Neural cell (in vitro differentiated cells): Measurements from ENCODE around the gene ST7L.

ENCODE experiments used
- MXI1 ChIP-seq: fragments of 450-650 bp; conservative IDR thresholded peaks from 2 replicates; pipeline ENCODE4 v1.6.1; 2014; ENCODE audit warnings: antibody characterized with exemption, mild to moderate bottlenecking; ENCODE audit not compliant: poor library complexity, severe bottlenecking
- POLR2AphosphoS5 ChIP-seq: IDR thresholded peaks from 2 replicates; pipeline ENCODE4 v1.6.1; 2012
- RAD21 ChIP-seq: fragments of 450-650 bp; conservative IDR thresholded peaks from 2 replicates; pipeline ENCODE4 v1.6.1; 2014; ENCODE audit warnings: antibody characterized with exemption, mild to moderate bottlenecking, moderate library complexity
- TF ChIP-seq, protein P1 (sequence below): fragments of 450-650 bp; IDR thresholded peaks from 2 replicates; pipeline ENCODE4 v1.5.1; 2014; ENCODE audit warnings: antibody characterized with exemption, mild to moderate bottlenecking, moderate library complexity; ENCODE audit not compliant: poor library complexity, severe bottlenecking

GRCh38 chr1:112529301-112529700 lies 89.6 kb downstream of the ST7L start:
- TF ChIP-seq, protein P1, sequence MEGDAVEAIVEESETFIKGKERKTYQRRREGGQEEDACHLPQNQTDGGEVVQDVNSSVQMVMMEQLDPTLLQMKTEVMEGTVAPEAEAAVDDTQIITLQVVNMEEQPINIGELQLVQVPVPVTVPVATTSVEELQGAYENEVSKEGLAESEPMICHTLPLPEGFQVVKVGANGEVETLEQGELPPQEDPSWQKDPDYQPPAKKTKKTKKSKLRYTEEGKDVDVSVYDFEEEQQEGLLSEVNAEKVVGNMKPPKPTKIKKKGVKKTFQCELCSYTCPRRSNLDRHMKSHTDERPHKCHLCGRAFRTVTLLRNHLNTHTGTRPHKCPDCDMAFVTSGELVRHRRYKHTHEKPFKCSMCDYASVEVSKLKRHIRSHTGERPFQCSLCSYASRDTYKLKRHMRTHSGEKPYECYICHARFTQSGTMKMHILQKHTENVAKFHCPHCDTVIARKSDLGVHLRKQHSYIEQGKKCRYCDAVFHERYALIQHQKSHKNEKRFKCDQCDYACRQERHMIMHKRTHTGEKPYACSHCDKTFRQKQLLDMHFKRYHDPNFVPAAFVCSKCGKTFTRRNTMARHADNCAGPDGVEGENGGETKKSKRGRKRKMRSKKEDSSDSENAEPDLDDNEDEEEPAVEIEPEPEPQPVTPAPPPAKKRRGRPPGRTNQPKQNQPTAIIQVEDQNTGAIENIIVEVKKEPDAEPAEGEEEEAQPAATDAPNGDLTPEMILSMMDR: no peak
- no peak for TF ChIP-seq POLR2AphosphoS5
- TF ChIP-seq RAD21: no peak
- no peak for TF ChIP-seq MXI1
